Measurements from ENCODE around the gene LMF2.
A peak's percentile ranks its signal among the peaks of the same experiment; 100 is the strongest.
"Not testable (repeated sequence)": the region's sequence is repeated elsewhere in the genome, so short reads cannot be mapped to it uniquely, and the experiment has no call there.

The LMF2 gene

GRCh38 chr22:50522806-50523438, 15.4 kb upstream of the LMF2 start:
- DNase-seq = no peak

- DNase-seq = no peak
These were observed 14.8 kb upstream of the LMF2 start for GRCh38 chr22:50522208-50522805.

GRCh38 chr22:50521710-50522109, 14.2 kb upstream of the LMF2 start:
- DNase-seq = no peak

- no peak for DNase-seq
These were observed 13.4 kb upstream of the LMF2 start for GRCh38 chr22:50520826-50521453.

GRCh38 chr22:50520184-50520583, 12.7 kb upstream of the LMF2 start:
- not testable (repeated sequence) for DNase-seq

- DNase-seq = no peak
These were observed 11.6 kb upstream of the LMF2 start for GRCh38 chr22:50519151-50519550.

- DNase-seq = no peak
These were observed 11.1 kb upstream of the LMF2 start for GRCh38 chr22:50518606-50519005.

GRCh38 chr22:50517495-50518260, 10.2 kb upstream of the LMF2 start:
- DNase-seq = no peak

GRCh38 chr22:50516891-50517290, 9.4 kb upstream of the LMF2 start:
- no peak for DNase-seq

GRCh38 chr22:50516068-50516467, 8.6 kb upstream of the LMF2 start:
- no peak for DNase-seq

GRCh38 chr22:50513175-50513574, 5.7 kb upstream of the LMF2 start:
- DNase-seq = no peak

GRCh38 chr22:50508897-50509296, 1.4 kb upstream of the LMF2 start:
- no peak for DNase-seq

- peak; percentile 96 for DNase-seq
These were observed 736 bp upstream of the LMF2 start, which contains the start of gene NCAPH2 for GRCh38 chr22:50507991-50508884. Gene NCAPH2, plus strand, starts transcription at chr22:50508224. Its CDS starts 114 bp downstream, at chr22:50508338.

GRCh38 chr22:50506611-50507420, 686 bp downstream of the LMF2 start:
- DNase-seq = peak; percentile 83

GRCh38 chr22:50505776-50506610, 1.5 kb downstream of the LMF2 start:
- DNase-seq = peak; percentile 47

- DNase-seq = no peak
These were observed 2.2 kb downstream of the LMF2 start for GRCh38 chr22:50505276-50505775.

GRCh38 chr22:50504369-50505211, 2.9 kb downstream of the LMF2 start:
- DNase-seq = peak; percentile 23

- DNase-seq = no peak
These were observed 3.9 kb downstream of the LMF2 start for GRCh38 chr22:50503475-50504145.
